ENCODE measurements around the gene UNC13C. TPM values are rescaled to one million over a fixed set of nuclear protein-coding genes. Genes with fewer than 3 reads are reported as not detected.

UNC13C gene
- polyA plus RNA-seq, 1 experiment, result not detected

- ChIA-PET POLR2A (no interaction called here), CTCF (no interaction called here)
Observed at GRCh38 chr15:53962646-53963561, 15.3 kb upstream of the UNC13C start.

GRCh38 chr15:53963801-53964200 lies 14.4 kb upstream of the UNC13C start:
- H3K4me3 ChIP-seq (ENCODE audit: low read depth, low read length), result no peak overlapping the region
- ChIA-PET POLR2A (no interaction called here), CTCF (no interaction called here)
- no peaks in the 10 kb centered on the region for H3K36me3 ChIP-seq (ENCODE audit: control insufficient read depth, insufficient read depth, low read length)
- TF ChIP-seq CTCF (IDR thresholded peaks at IDR 0.05; ENCODE audit: insufficient read depth, low read depth, low read length), result no peak
- DNase-seq (ENCODE audit: low read depth), result no peak
- no peaks in the 10 kb centered on the region for H3K27me3 ChIP-seq (ENCODE audit: control insufficient read depth, insufficient read depth, low read length)

More at GRCh38 chr15:53962646-53963561, 15.3 kb upstream of the UNC13C start:
- H3K4me3 ChIP-seq (ENCODE audit: low read depth, low read length), result no peak overlapping the region
- no peak for DNase-seq (ENCODE audit: low read depth)
- no peaks in the 10 kb centered on the region for H3K27me3 ChIP-seq (ENCODE audit: control insufficient read depth, insufficient read depth, low read length)
- no peak for TF ChIP-seq CTCF (IDR thresholded peaks at IDR 0.05; ENCODE audit: insufficient read depth, low read depth, low read length)
- H3K36me3 ChIP-seq (ENCODE audit: control insufficient read depth, insufficient read depth, low read length), result no peaks in the 10 kb centered on the region

- Histone ChIP-seq H3K27me3 (ENCODE audit: control insufficient read depth, insufficient read depth, low read length) (no peaks in the 10 kb centered on the region), H3K4me3 (ENCODE audit: low read depth, low read length) (no peak overlapping the region), H3K36me3 (ENCODE audit: control insufficient read depth, insufficient read depth, low read length) (no peaks in the 10 kb centered on the region)
- DNase-seq (ENCODE audit: low read depth), result no peak
- TF ChIP-seq CTCF (IDR thresholded peaks at IDR 0.05; ENCODE audit: insufficient read depth, low read depth, low read length), result no peak
- CTCF ChIA-PET, result no interaction called here
- POLR2A ChIA-PET, result no interaction called here
Observed at GRCh38 chr15:53974121-53974520, 4.1 kb upstream of the UNC13C start.

DNA sequence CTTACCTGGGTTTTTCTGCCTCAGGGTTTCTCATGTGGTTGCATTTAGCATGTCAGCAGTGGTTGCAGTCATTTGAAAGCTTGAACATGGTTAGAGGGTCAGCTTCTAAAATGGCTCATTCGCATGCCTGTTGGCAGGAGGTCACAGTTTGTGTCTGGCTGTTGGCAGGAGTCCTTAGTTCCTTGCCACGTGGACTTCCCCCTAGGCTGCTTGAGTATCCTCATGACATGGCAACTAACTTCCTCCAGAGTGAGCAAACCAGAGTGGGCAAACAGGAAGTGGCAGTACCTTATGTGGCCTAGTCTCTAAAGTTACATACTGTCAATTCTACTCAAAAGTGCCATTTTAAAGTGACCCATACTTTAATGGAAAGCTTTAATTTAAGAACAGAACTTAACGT lies 3.4 kb upstream of the UNC13C start:
- TF ChIP-seq CTCF (IDR thresholded peaks at IDR 0.05; ENCODE audit: insufficient read depth, low read depth, low read length), result no peak
- Histone ChIP-seq H3K36me3 (ENCODE audit: control insufficient read depth, insufficient read depth, low read length) (no peaks in the 10 kb centered on the region), H3K4me3 (ENCODE audit: low read depth, low read length) (no peak overlapping the region), H3K27me3 (ENCODE audit: control insufficient read depth, insufficient read depth, low read length) (no peaks in the 10 kb centered on the region)
- no peak for DNase-seq (ENCODE audit: low read depth)
- POLR2A ChIA-PET, result no interaction called here
- CTCF ChIA-PET, result no interaction called here

GRCh38 chr15:53976844-53977392 lies 1.3 kb upstream of the UNC13C start:
- DNase-seq (ENCODE audit: low read depth), result no peak
- POLR2A ChIA-PET, result no interaction called here
- CTCF ChIA-PET, result no interaction called here

More at GRCh38 chr15:53976844-53977392, 1.3 kb upstream of the UNC13C start:
- Histone ChIP-seq H3K4me3 (ENCODE audit: low read depth, low read length) (no peak overlapping the region), H3K36me3 (ENCODE audit: control insufficient read depth, insufficient read depth, low read length) (no peaks in the 10 kb centered on the region), H3K27me3 (ENCODE audit: control insufficient read depth, insufficient read depth, low read length) (no peaks in the 10 kb centered on the region)
- no peak for TF ChIP-seq CTCF (IDR thresholded peaks at IDR 0.05; ENCODE audit: insufficient read depth, low read depth, low read length)

All from BJ (cell line).